Measurements from ENCODE around the gene TRIM56. TPM values are rescaled to one million over a fixed set of nuclear protein-coding genes. Genes with fewer than 3 reads are reported as not detected.
"Not testable (repeated sequence)": the region's sequence is repeated elsewhere in the genome, so short reads cannot be mapped to it uniquely, and the experiment has no call there.

The TRIM56 gene
- total RNA-seq, 5 donors from 2014 or later (not counting 1 experiment from before 2014, with no cell fraction given), result 47.2 to 80.9 (median 77.4) TPM

- Histone ChIP-seq H3K4me3 (ENCODE audit: control insufficient read depth in 1 of 2, extremely low read depth in 1 of 2, low read length in 1 of 2) (no peak overlapping the region), H3K36me3 (ENCODE audit: control insufficient read depth in 2 of 2, extremely low read depth in 1 of 2, insufficient read depth in 1 of 2, low read length in 1 of 2) (no peaks in the 10 kb centered on the region), H3K9me3 (no peaks in the 10 kb centered on the region), H3K27me3 (replicated peaks in 1 of 2; ENCODE audit: control insufficient read depth in 2 of 2, extremely low read depth in 1 of 2, insufficient read depth in 2 of 2, low read length in 1 of 2) (peaks cover 3 to 63% of the 10 kb centered on the region in 2 experiments), H3K27ac (ENCODE audit: low read length) (no peak overlapping the region), H3K4me1 (ENCODE audit: control insufficient read depth in 1 of 2, extremely low read depth in 1 of 2, insufficient read depth in 2 of 2, low read length in 2 of 2) (peaks cover 0 to 8% of the 10 kb centered on the region in 2 experiments)
- DNase-seq, result no peak
- Mint-ChIP-seq H3K36me3 (no peaks in the 10 kb centered on the region), H3K27me3 (peaks cover 33 to 44% of the 10 kb centered on the region in 2 donors), H3K9me3 (no peaks in the 10 kb centered on the region), H3K4me1 (peaks cover 6 to 9% (median 8%) of the 10 kb centered on the region in 3 donors), H3K27ac (no peak overlapping the region), H3K4me3 (no peak overlapping the region)
- no peak for ATAC-seq (replicated peaks in 1 of 4)
- CTCF ChIA-PET, result interaction anchor here in 1 of 2 donors (0.5 to 0.7 kb wide), 3 partner anchors 381 to 524 kb away, joined by 3 to 10 read pairs (median 5); no protein-coding TSS in a partner anchor
- POLR2A ChIA-PET, result no interaction called here
- 86% methylated on average over 6 of the region's 18 CpGs for WGBS (ENCODE audit: insufficient coverage)
Measured at GRCh38 chr7:101100858-101101847, 15.9 kb downstream of the TRIM56 start.

GRCh38 chr7:101102026-101102425, 16.7 kb downstream of the TRIM56 start:
- 93% methylated on average over 2 of the region's 6 CpGs for WGBS (ENCODE audit: insufficient coverage)
- no peak for ATAC-seq (replicated peaks in 1 of 4)
- CTCF ChIA-PET, result interaction anchor here in 1 of 2 donors (0.6 kb wide), 1 partner anchor 427 kb away, joined by 5 read pairs; no protein-coding TSS in a partner anchor
- H3K4me1 ChIP-seq (ENCODE audit: control insufficient read depth in 1 of 2, extremely low read depth in 1 of 2, insufficient read depth in 2 of 2, low read length in 2 of 2), result peaks cover 0 to 8% of the 10 kb centered on the region in 2 experiments
- no peaks in the 10 kb centered on the region for H3K9me3 Mint-ChIP-seq
- POLR2A ChIA-PET, result no interaction called here
- H3K4me1 Mint-ChIP-seq, result peaks cover 6 to 8% (median 7%) of the 10 kb centered on the region in 3 donors
- no peak overlapping the region for H3K4me3 ChIP-seq (ENCODE audit: control insufficient read depth in 1 of 2, extremely low read depth in 1 of 2, low read length in 1 of 2)
- no peaks in the 10 kb centered on the region for H3K36me3 ChIP-seq (ENCODE audit: control insufficient read depth in 2 of 2, extremely low read depth in 1 of 2, insufficient read depth in 1 of 2, low read length in 1 of 2)
- no peaks in the 10 kb centered on the region for H3K9me3 ChIP-seq
- no peak overlapping the region for H3K27ac ChIP-seq (ENCODE audit: low read length)
- no peak for DNase-seq
- H3K4me3 Mint-ChIP-seq, result no peak overlapping the region
- H3K27ac Mint-ChIP-seq, result no peak overlapping the region
- H3K27me3 ChIP-seq (replicated peaks in 1 of 2; ENCODE audit: control insufficient read depth in 2 of 2, extremely low read depth in 1 of 2, insufficient read depth in 2 of 2, low read length in 1 of 2), result peaks cover 3 to 63% of the 10 kb centered on the region in 2 experiments
- peaks cover 33 to 47% of the 10 kb centered on the region in 2 donors for H3K27me3 Mint-ChIP-seq
- H3K36me3 Mint-ChIP-seq, result no peaks in the 10 kb centered on the region

- H3K9me3 ChIP-seq; H3K36me3 Mint-ChIP-seq; POLR2A ChIA-PET; H3K4me1 Mint-ChIP-seq; H3K9me3 Mint-ChIP-seq; H3K4me3 Mint-ChIP-seq; DNase-seq; H3K27ac Mint-ChIP-seq; H3K4me3 ChIP-seq (ENCODE audit: control insufficient read depth in 1 of 2, extremely low read depth in 1 of 2, low read length in 1 of 2); H3K36me3 ChIP-seq (ENCODE audit: control insufficient read depth in 2 of 2, extremely low read depth in 1 of 2, insufficient read depth in 1 of 2, low read length in 1 of 2); H3K27ac ChIP-seq (ENCODE audit: low read length); ATAC-seq (replicated peaks in 1 of 4); H3K4me1 ChIP-seq (ENCODE audit: control insufficient read depth in 1 of 2, extremely low read depth in 1 of 2, insufficient read depth in 2 of 2, low read length in 2 of 2): not testable (repeated sequence)
- CTCF ChIA-PET, result interaction anchor here in 1 of 2 donors (0.6 kb wide), 1 partner anchor 254 kb away, joined by 7 read pairs; no protein-coding TSS in a partner anchor
- peaks cover 39 to 55% of the 10 kb centered on the region in 2 donors for H3K27me3 Mint-ChIP-seq
- H3K27me3 ChIP-seq (replicated peaks in 1 of 2; ENCODE audit: control insufficient read depth in 2 of 2, extremely low read depth in 1 of 2, insufficient read depth in 2 of 2, low read length in 1 of 2), result peaks cover 3 to 72% of the 10 kb centered on the region in 2 experiments
- WGBS (ENCODE audit: insufficient coverage), result 73% methylated on average over 7 of the region's 10 CpGs
Measured at GRCh38 chr7:101103701-101104100, 18.4 kb downstream of the TRIM56 start.

- ATAC-seq (replicated peaks in 1 of 4), result no peak
Measured at GRCh38 chr7:101104193-101104713, 19.0 kb downstream of the TRIM56 start.

GRCh38 chr7:101104799-101105198, 19.5 kb downstream of the TRIM56 start:
- no peak overlapping the region for H3K27ac ChIP-seq (ENCODE audit: low read length)
- no peak for ATAC-seq (replicated peaks in 1 of 4)
- no peaks in the 10 kb centered on the region for H3K9me3 ChIP-seq
- no peaks in the 10 kb centered on the region for H3K36me3 ChIP-seq (ENCODE audit: control insufficient read depth in 2 of 2, extremely low read depth in 1 of 2, insufficient read depth in 1 of 2, low read length in 1 of 2)
- no peaks in the 10 kb centered on the region for H3K36me3 Mint-ChIP-seq
- H3K4me1 Mint-ChIP-seq, result peaks cover 6 to 8% (median 7%) of the 10 kb centered on the region in 3 donors
- no peaks in the 10 kb centered on the region for H3K9me3 Mint-ChIP-seq
- 44% methylated on average over 2 of the region's 3 CpGs for WGBS (ENCODE audit: insufficient coverage)
- POLR2A ChIA-PET, result no interaction called here
- CTCF ChIA-PET, result interaction anchor here in 1 of 2 donors (0.6 kb wide), 1 partner anchor 544 kb away, joined by 5 read pairs; no protein-coding TSS in a partner anchor
- no peak overlapping the region for H3K4me3 Mint-ChIP-seq
- no peak for DNase-seq
- peaks cover 3 to 71% of the 10 kb centered on the region in 2 experiments for H3K27me3 ChIP-seq (replicated peaks in 1 of 2; ENCODE audit: control insufficient read depth in 2 of 2, extremely low read depth in 1 of 2, insufficient read depth in 2 of 2, low read length in 1 of 2)
- H3K27ac Mint-ChIP-seq, result no peak overlapping the region
- H3K4me3 ChIP-seq (ENCODE audit: control insufficient read depth in 1 of 2, extremely low read depth in 1 of 2, low read length in 1 of 2), result no peak overlapping the region
- peaks cover 39 to 55% of the 10 kb centered on the region in 2 donors for H3K27me3 Mint-ChIP-seq
- peaks cover 0 to 8% of the 10 kb centered on the region in 2 experiments for H3K4me1 ChIP-seq (ENCODE audit: control insufficient read depth in 1 of 2, extremely low read depth in 1 of 2, insufficient read depth in 2 of 2, low read length in 2 of 2)

More at GRCh38 chr7:101104193-101104713, 19.0 kb downstream of the TRIM56 start:
- Histone ChIP-seq H3K4me1 (ENCODE audit: control insufficient read depth in 1 of 2, extremely low read depth in 1 of 2, insufficient read depth in 2 of 2, low read length in 2 of 2) (peaks cover 0 to 8% of the 10 kb centered on the region in 2 experiments), H3K4me3 (ENCODE audit: control insufficient read depth in 1 of 2, extremely low read depth in 1 of 2, low read length in 1 of 2) (no peak overlapping the region), H3K9me3 (no peaks in the 10 kb centered on the region), H3K36me3 (ENCODE audit: control insufficient read depth in 2 of 2, extremely low read depth in 1 of 2, insufficient read depth in 1 of 2, low read length in 1 of 2) (no peaks in the 10 kb centered on the region), H3K27me3 (replicated peaks in 1 of 2; ENCODE audit: control insufficient read depth in 2 of 2, extremely low read depth in 1 of 2, insufficient read depth in 2 of 2, low read length in 1 of 2) (peaks cover 3 to 76% of the 10 kb centered on the region in 2 experiments), H3K27ac (ENCODE audit: low read length) (no peak overlapping the region)
- WGBS (ENCODE audit: insufficient coverage), result 53% methylated on average over 3 of the region's 15 CpGs
- no peak for DNase-seq
- H3K36me3 Mint-ChIP-seq, result no peaks in the 10 kb centered on the region
- peaks cover 39 to 55% of the 10 kb centered on the region in 2 donors for H3K27me3 Mint-ChIP-seq
- POLR2A ChIA-PET, result no interaction called here
- H3K9me3 Mint-ChIP-seq, result no peaks in the 10 kb centered on the region
- CTCF ChIA-PET, result interaction anchor here in 1 of 2 donors (0.6 kb wide), 1 partner anchor 255 kb away, joined by 7 read pairs; no protein-coding TSS in a partner anchor
- H3K4me1 Mint-ChIP-seq, result peaks cover 6 to 8% (median 7%) of the 10 kb centered on the region in 3 donors
- H3K27ac Mint-ChIP-seq, result no peak overlapping the region
- no peak overlapping the region for H3K4me3 Mint-ChIP-seq

- 67% methylated on average over 2 of the region's 5 CpGs for WGBS (ENCODE audit: insufficient coverage)
- H3K9me3 Mint-ChIP-seq; H3K4me3 Mint-ChIP-seq; H3K9me3 ChIP-seq; ATAC-seq (replicated peaks in 1 of 4); H3K4me3 ChIP-seq (ENCODE audit: control insufficient read depth in 1 of 2, extremely low read depth in 1 of 2, low read length in 1 of 2); H3K36me3 ChIP-seq (ENCODE audit: control insufficient read depth in 2 of 2, extremely low read depth in 1 of 2, insufficient read depth in 1 of 2, low read length in 1 of 2); H3K27ac ChIP-seq (ENCODE audit: low read length); H3K4me1 ChIP-seq (ENCODE audit: control insufficient read depth in 1 of 2, extremely low read depth in 1 of 2, insufficient read depth in 2 of 2, low read length in 2 of 2); H3K27ac Mint-ChIP-seq; H3K36me3 Mint-ChIP-seq; H3K4me1 Mint-ChIP-seq; POLR2A ChIA-PET; DNase-seq: not testable (repeated sequence)
- CTCF ChIA-PET, result interaction anchor here in 1 of 2 donors (0.6 kb wide), 2 partner anchors 176 to 544 kb away, joined by 5 to 7 read pairs; no protein-coding TSS in a partner anchor
- H3K27me3 Mint-ChIP-seq, result peaks cover 39 to 55% of the 10 kb centered on the region in 2 donors
- peaks cover 3 to 66% of the 10 kb centered on the region in 2 experiments for H3K27me3 ChIP-seq (replicated peaks in 1 of 2; ENCODE audit: control insufficient read depth in 2 of 2, extremely low read depth in 1 of 2, insufficient read depth in 2 of 2, low read length in 1 of 2)
Measured at GRCh38 chr7:101105248-101105647, 20.0 kb downstream of the TRIM56 start.
